HL-60 (cell line): ENCODE measurements around the gene TARDBP.

Experiments
- DNase-seq, 2 experiments: peaks; one replicate each; pipeline ENCODE4 v3.0.0-alpha.2; 2010 to 2020; ENCODE audit warnings: low read depth in 1 of 2, low spot score in 1 of 2
- H3K27ac ChIP-seq: fragments of 250-450 bp; sonication (Bioruptor Pico); replicated peaks from 2 replicates; pipeline ENCODE4 v1.5.1; 2020; ENCODE audit warnings: mild to moderate bottlenecking, moderate library complexity
- H3K27me3 ChIP-seq: fragments of 250-450 bp; sonication (Bioruptor Pico); 2 replicates; pipeline ENCODE4 v1.5.1; 2021; ENCODE audit warnings: mild to moderate bottlenecking, moderate library complexity; ENCODE audit not compliant: insufficient read depth, poor library complexity, severe bottlenecking
- H3K4me3 ChIP-seq: replicated peaks from 2 replicates; pipeline ENCODE4 v1.5.1; 2011; ENCODE audit warnings: mild to moderate bottlenecking, control low read depth, low read length; ENCODE audit not compliant: insufficient read depth
- GABPA ChIP-seq: IDR thresholded peaks from 2 replicates; pipeline ENCODE4 v1.6.1; 2012; ENCODE audit warnings: low read depth
- POLR2AphosphoS5 ChIP-seq: IDR thresholded peaks from 2 replicates; pipeline ENCODE4 v1.6.1; 2012; ENCODE audit warnings: low read depth
- SPI1 ChIP-seq: IDR thresholded peaks from 2 replicates; pipeline ENCODE4 v1.6.1; 2012; ENCODE audit warnings: low read depth, mild to moderate bottlenecking, borderline replicate concordance
- TF ChIP-seq, protein P1 (sequence below): IDR thresholded peaks from one replicate; pipeline ENCODE4 v1.5.1; 2011; ENCODE audit warnings: low read length, control low read depth, inconsistent platforms; ENCODE audit not compliant: insufficient read depth
- TF ChIP-seq, protein P2 (sequence below): IDR thresholded peaks from 2 replicates; pipeline ENCODE4 v1.6.1; 2012; ENCODE audit warnings: low read depth; ENCODE audit not compliant: insufficient replicate concordance

Gene TARDBP

DNA sequence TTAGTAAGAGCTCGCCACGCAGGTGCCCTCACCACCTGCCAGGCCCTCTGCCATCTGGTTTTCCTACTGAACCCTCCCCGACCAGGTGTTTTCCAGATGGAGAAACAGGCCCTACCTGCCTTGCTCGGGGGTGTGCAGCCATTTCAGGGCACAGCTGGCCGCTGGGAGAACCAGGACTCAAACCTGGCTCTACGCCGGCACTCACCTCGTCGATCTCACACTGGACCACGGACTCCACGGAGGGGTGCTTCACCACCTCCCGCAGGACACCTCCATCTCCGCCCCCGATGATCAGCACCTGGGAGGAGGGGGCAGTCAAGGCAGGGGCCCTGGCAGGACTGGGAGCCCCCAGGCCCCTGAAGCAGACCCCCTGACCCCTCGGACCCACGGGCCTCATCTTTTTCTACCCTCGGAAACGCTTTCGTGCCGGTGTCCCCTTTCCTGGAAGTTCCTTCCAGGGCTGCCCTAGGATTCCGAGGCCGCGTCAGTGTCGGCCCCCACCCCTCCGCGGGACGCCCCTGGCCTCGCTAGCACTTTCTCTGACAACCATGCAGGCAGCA, 46.2 kb downstream of the TARDBP start:
- H3K4me3 ChIP-seq, result peak overlapping the region; percentile 98
- H3K27ac ChIP-seq, result peak overlapping the region; percentile 81
- H3K27me3 ChIP-seq, result no peaks in the 10 kb centered on the region
- no peak for DNase-seq
- TF ChIP-seq GABPA (no peak), POLR2AphosphoS5 (no peak), SPI1 (no peak)
- TF ChIP-seq, protein P1, sequence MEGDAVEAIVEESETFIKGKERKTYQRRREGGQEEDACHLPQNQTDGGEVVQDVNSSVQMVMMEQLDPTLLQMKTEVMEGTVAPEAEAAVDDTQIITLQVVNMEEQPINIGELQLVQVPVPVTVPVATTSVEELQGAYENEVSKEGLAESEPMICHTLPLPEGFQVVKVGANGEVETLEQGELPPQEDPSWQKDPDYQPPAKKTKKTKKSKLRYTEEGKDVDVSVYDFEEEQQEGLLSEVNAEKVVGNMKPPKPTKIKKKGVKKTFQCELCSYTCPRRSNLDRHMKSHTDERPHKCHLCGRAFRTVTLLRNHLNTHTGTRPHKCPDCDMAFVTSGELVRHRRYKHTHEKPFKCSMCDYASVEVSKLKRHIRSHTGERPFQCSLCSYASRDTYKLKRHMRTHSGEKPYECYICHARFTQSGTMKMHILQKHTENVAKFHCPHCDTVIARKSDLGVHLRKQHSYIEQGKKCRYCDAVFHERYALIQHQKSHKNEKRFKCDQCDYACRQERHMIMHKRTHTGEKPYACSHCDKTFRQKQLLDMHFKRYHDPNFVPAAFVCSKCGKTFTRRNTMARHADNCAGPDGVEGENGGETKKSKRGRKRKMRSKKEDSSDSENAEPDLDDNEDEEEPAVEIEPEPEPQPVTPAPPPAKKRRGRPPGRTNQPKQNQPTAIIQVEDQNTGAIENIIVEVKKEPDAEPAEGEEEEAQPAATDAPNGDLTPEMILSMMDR, result no peak
- TF ChIP-seq, protein P2, sequence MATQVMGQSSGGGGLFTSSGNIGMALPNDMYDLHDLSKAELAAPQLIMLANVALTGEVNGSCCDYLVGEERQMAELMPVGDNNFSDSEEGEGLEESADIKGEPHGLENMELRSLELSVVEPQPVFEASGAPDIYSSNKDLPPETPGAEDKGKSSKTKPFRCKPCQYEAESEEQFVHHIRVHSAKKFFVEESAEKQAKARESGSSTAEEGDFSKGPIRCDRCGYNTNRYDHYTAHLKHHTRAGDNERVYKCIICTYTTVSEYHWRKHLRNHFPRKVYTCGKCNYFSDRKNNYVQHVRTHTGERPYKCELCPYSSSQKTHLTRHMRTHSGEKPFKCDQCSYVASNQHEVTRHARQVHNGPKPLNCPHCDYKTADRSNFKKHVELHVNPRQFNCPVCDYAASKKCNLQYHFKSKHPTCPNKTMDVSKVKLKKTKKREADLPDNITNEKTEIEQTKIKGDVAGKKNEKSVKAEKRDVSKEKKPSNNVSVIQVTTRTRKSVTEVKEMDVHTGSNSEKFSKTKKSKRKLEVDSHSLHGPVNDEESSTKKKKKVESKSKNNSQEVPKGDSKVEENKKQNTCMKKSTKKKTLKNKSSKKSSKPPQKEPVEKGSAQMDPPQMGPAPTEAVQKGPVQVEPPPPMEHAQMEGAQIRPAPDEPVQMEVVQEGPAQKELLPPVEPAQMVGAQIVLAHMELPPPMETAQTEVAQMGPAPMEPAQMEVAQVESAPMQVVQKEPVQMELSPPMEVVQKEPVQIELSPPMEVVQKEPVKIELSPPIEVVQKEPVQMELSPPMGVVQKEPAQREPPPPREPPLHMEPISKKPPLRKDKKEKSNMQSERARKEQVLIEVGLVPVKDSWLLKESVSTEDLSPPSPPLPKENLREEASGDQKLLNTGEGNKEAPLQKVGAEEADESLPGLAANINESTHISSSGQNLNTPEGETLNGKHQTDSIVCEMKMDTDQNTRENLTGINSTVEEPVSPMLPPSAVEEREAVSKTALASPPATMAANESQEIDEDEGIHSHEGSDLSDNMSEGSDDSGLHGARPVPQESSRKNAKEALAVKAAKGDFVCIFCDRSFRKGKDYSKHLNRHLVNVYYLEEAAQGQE, result no peak

GRCh38 chr1:11059155-11059967, 46.9 kb downstream of the TARDBP start:
- Histone ChIP-seq H3K27ac (peak overlapping the region; percentile 81), H3K27me3 (no peaks in the 10 kb centered on the region), H3K4me3 (peak overlapping the region; percentile 98)
- peak in 1 of 2 experiments; percentile 68 for DNase-seq
- TF ChIP-seq, protein P2, result no peak
- TF ChIP-seq GABPA, result no peak
- TF ChIP-seq SPI1, result no peak
- TF ChIP-seq POLR2AphosphoS5, result peak; percentile 2; the same call in 1 of the 2 replicates

DNA sequence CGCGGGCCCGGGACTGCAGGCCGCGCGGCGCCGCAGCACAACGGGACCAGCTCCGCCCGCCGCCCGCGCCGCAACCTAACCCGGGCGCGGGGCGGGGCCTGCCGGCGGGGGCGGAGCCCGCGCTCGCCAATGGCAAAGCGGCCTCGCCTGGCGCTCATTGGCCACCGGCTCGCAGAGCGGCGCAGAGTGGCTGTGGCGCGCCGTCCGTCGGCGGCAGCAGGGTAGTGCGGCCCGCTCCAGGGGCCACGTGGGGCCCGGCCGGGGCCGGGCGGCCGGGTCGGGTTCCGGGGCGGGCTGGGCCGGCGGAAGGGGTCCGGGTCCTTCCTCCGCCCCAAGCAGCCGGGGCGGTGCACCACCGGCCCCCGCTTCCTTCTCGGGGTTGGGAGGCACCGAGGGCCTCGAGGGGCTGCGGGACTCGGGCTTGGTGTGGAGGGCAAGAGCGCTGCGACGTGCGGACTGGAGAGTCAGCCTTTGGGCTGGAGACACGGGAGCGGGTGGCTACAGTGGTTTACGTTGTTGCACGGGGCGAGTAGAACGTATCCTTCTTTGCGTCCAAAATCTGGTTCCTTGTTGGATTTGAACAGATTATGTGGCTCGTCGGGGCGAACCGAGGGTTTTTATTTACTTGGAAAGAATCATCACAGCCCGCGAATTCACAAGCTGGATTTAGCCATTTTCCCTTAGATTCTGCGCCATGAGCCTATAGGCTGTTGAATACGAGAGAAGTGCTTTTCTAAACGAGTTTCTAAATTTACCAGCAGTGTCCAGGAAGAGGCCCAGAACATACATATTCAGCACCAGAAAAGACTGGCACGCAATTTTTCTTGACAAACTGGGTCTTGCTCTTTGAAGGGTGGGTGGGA, 47.7 kb downstream of the TARDBP start, which contains the start of gene SRM:
Gene SRM, minus strand, starts transcription at position 51 of the 863 bp plus-strand sequence. CDS start 75 bp downstream, outside the sequence.
- DNase-seq, result peak; percentile 81 to 88
- TF ChIP-seq POLR2AphosphoS5 (peak; percentile 49; the same call in 1 of the 2 replicates), SPI1 (no peak), GABPA (peak; percentile 72; the same call in 1 of the 2 replicates)
- H3K27ac ChIP-seq, result peak within 1 kb of the TSS; percentile 92

DNA sequence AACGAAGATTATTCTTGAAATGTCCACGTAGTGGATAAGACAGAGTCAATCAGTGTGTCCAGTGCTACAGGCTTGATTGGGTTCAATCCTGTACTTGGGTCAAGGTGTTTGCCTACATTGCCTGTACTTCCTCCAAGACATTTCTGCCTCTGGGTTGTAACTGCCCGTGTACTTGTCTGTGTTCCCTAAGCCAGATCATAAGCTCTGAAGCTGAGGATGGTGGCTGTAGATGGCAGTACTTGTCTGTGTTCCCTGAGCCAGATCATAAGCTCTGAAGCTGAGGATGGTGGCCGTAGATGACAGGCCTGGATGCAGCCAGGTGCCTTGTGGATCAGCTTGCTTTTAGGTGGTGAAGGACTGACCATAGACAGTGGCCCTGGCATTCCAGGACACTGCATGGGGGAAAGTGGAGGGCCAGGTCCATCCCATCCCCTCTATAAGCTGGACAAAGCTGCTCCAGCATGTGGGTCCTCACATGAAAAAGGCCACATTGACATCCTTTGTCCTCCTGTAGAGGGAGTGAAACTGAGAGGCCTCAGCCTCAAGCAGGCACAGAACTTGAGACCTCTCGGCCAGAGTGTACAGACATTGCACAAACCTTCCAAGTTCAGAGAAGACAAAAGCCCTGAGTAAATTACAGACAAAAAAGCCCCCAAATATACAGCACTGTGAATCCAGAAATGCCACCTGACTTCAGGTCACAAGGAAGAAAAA, 49.4 kb downstream of the TARDBP start:
- TF ChIP-seq POLR2AphosphoS5, result no peak
- no peak for TF ChIP-seq GABPA
- TF ChIP-seq, protein P1, result no peak
- Histone ChIP-seq H3K27ac (peak overlapping the region; percentile 92), H3K27me3 (no peaks in the 10 kb centered on the region), H3K4me3 (no peak overlapping the region)
- DNase-seq, result peak in 1 of 2 experiments; percentile 53

More for the DNA sequence above, 47.7 kb downstream of the TARDBP start, which contains the start of gene SRM:
- peak within 1 kb of the TSS; percentile 98 for H3K4me3 ChIP-seq
- no peaks in the 10 kb centered on the region for H3K27me3 ChIP-seq
